Central memory CD8-positive, alpha-beta T cell (primary cell): ENCODE data around the gene RABGAP1.
A peak's percentile ranks its signal among the peaks of the same experiment; 100 is the strongest.
"Not testable (repeated sequence)": the region's sequence is repeated elsewhere in the genome, so short reads cannot be mapped to it uniquely, and the experiment has no call there.

Experiments
- ATAC-seq: fragments of 150-1000 bp; cut with Tn5 transposase; replicated peaks from 2 replicates; pipeline ENCODE4 v1.10.0; 2022; ENCODE audit warnings: mild to moderate bottlenecking, moderate FRiP score, moderate number of reproducible peaks; ENCODE audit not compliant: poor library complexity, severe bottlenecking; ENCODE audit errors: extremely low read depth
- DNase-seq, 2 donors: peaks; one replicate each; pipeline ENCODE4 v3.0.0; 2021; ENCODE audit warnings: low spot score in 2 of 2
- H3K27ac Mint-ChIP-seq: one replicate; pipeline ENCODE4 v1.8.0; 2022; ENCODE audit warnings: low read depth, mild to moderate bottlenecking, moderate library complexity, mixed read lengths
- H3K27me3 Mint-ChIP-seq: one replicate; pipeline ENCODE4 v1.8.0; 2022; ENCODE audit warnings: mixed read lengths
- H3K36me3 Mint-ChIP-seq: one replicate; pipeline ENCODE4 v1.8.0; 2022; ENCODE audit warnings: mild to moderate bottlenecking, moderate library complexity, mixed read lengths; ENCODE audit not compliant: insufficient read depth
- H3K4me1 Mint-ChIP-seq: one replicate; pipeline ENCODE4 v1.8.0; 2022; ENCODE audit warnings: mixed read lengths
- H3K4me3 Mint-ChIP-seq: one replicate; pipeline ENCODE4 v1.8.0; 2022; ENCODE audit warnings: mild to moderate bottlenecking, moderate library complexity, mixed read lengths
- H3K9me3 Mint-ChIP-seq: one replicate; pipeline ENCODE4 v1.8.0; 2022; ENCODE audit warnings: mixed read lengths

Gene RABGAP1

DNA sequence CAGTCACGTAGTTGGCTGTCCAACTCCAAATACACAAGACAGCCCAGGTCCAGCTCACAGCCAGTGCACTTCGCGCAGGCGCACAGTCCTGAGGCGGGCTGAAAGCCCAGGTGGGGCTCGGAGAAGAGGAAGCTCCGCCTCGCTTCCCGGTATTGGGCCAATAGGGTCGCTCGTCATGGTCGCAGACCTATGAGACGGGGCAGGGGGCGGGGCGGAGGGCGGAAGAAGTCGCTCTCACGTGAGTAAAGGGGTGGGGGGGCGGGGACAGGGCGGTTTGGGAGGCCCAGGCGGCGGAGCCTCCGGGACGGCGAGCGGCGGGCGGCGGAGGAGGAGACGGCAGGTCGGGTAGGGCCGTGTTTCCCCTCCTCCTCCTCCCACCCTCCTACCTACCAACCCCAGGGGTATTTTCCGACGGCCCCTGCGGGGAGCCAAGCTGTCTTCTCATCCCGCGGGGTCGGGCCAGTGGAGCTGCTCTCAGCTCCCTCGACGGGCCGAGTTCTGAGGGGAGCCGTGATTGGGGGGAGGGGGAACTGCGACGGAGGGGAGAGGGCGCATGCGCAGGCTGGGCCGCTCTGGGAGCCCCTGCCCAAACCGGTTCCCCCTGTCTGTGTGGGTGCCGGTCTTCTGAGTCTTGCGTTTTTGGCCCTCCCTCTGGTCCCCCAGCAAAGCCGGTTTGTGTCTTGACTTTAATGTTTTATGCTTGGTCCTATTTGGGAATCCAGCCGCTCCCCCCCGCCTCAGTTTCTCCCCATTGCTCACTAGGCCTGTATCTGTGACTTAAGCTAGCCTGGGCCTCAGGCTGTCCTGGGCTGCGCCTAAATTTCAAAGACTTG, at the start of gene RABGAP1:
TSS of gene RABGAP1 (plus strand) at position 272 of the 833 bp plus-strand sequence. CDS start 16,040 bp downstream, outside the sequence.
- Mint-ChIP-seq H3K27ac (peak within 1 kb of the TSS; percentile 93), H3K36me3 (peaks cover 9% of the 10 kb centered on the region), H3K4me1 (peaks cover 32% of the 10 kb centered on the region), H3K9me3 (no peaks in the 10 kb centered on the region), H3K4me3 (peak within 1 kb of the TSS; percentile 95), H3K27me3 (no peaks in the 10 kb centered on the region)
- ATAC-seq: peak; percentile 99
- DNase-seq: peak; percentile 91 to 93

DNA sequence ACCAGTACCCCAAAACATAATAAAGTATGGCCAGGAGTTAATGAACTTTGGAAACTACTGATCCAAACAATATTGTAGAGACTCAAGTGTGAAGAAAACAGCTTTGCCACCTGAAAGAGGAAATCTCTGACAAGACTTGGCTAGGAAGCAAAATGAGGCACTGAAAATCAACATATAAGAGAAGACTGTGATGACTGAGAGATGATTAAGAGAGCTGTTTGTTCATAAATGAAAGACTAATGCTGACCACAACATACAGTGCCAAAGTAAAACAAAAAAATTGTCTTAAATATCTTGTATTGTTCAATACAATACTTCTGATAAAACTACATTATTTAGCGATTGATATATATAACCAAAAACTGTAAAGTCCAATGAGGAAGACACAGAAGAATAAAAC, 42.9 kb upstream of the RABGAP1 start:
- ATAC-seq: no peak

DNA sequence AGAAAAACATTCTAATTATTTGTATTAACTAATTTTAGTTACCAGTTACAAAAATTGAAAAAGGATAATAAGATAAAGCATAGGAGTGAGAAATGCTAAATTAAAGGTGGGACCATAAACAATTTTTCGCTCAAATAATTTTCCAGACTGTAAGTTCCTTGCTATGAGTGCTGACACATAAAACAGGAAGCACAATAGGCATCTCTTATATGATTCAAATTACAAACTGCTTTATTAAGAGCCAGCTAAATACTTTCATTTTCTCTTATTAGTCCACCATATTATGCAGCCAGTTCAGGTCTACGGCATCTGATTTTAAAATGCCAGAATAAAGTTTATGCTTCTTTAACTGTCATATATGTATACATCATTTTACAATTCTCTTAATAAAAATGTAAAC, 40.0 kb upstream of the RABGAP1 start:
- H3K4me1 Mint-ChIP-seq: peaks cover 34% of the 10 kb centered on the region
- DNase-seq: no peak
- ATAC-seq: peak; percentile 34
- H3K27me3 Mint-ChIP-seq: no peaks in the 10 kb centered on the region
- peak overlapping the region; percentile 85 for H3K27ac Mint-ChIP-seq
- peak overlapping the region; percentile 66 for H3K4me3 Mint-ChIP-seq
- H3K9me3 Mint-ChIP-seq: no peaks in the 10 kb centered on the region
- H3K36me3 Mint-ChIP-seq: peaks cover 25% of the 10 kb centered on the region

More for the DNA sequence above, 42.9 kb upstream of the RABGAP1 start:
- H3K9me3 Mint-ChIP-seq: no peaks in the 10 kb centered on the region
- peaks cover 31% of the 10 kb centered on the region for H3K4me1 Mint-ChIP-seq
- peak overlapping the region; percentile 85 for H3K27ac Mint-ChIP-seq
- peaks cover 33% of the 10 kb centered on the region for H3K36me3 Mint-ChIP-seq
- no peaks in the 10 kb centered on the region for H3K27me3 Mint-ChIP-seq
- no peak overlapping the region for H3K4me3 Mint-ChIP-seq
- no peak for DNase-seq

GRCh38 chr9:122904466-122904822, 36.4 kb upstream of the RABGAP1 start:
- no peak for ATAC-seq
- Mint-ChIP-seq H3K36me3 (peaks cover 10% of the 10 kb centered on the region), H3K4me3 (peak overlapping the region; percentile 91)

GRCh38 chr9:122904823-122905710, 35.8 kb upstream of the RABGAP1 start, which contains the start of gene RC3H2:
RC3H2 (minus strand) TSS chr9:122905359; CDS start chr9:122897509, 7,850 bp downstream.
- ATAC-seq (peak; percentile 81), DNase-seq (peak; percentile 92 to 97)
- Mint-ChIP-seq H3K36me3 (peaks cover 14% of the 10 kb centered on the region), H3K27ac (peak within 1 kb of the TSS; percentile 91), H3K4me1 (peaks cover 17% of the 10 kb centered on the region), H3K4me3 (peak within 1 kb of the TSS; percentile 91), H3K27me3 (no peaks in the 10 kb centered on the region), H3K9me3 (no peaks in the 10 kb centered on the region)

More at GRCh38 chr9:122904466-122904822, 36.4 kb upstream of the RABGAP1 start:
- Mint-ChIP-seq H3K9me3 (no peaks in the 10 kb centered on the region), H3K27ac (peak overlapping the region; percentile 91), H3K4me1 (peaks cover 21% of the 10 kb centered on the region), H3K27me3 (no peaks in the 10 kb centered on the region)
- DNase-seq: peak in 1 of 2 donors; percentile 16

DNA sequence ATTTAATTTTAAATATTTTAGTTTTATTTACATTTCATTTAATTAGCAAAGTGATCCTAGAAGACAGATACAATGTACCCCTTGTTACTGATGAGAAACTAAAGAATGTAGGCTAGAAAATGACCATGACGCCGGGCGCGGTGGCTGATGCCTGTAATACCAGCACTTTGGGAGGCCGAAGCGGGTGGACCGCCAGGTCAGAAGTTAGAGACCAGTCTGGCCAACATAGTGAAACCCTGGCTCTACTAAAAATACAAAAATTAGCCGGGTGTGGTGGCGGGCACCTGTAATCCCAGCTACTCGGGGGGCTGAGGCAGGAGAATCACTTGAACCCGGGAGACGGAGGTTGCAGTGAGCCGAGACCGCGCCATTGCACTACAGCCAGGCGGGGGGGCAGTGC, 34.7 kb upstream of the RABGAP1 start:
- H3K9me3 Mint-ChIP-seq, H3K27ac Mint-ChIP-seq, H3K4me3 Mint-ChIP-seq: not testable (repeated sequence)

GRCh38 chr9:122912671-122912963, 28.2 kb upstream of the RABGAP1 start:
- Mint-ChIP-seq H3K4me1 (peaks cover 23% of the 10 kb centered on the region), H3K9me3 (no peaks in the 10 kb centered on the region), H3K27ac (peak overlapping the region; percentile 98), H3K36me3 (peaks cover 37% of the 10 kb centered on the region), H3K4me3 (peak overlapping the region; percentile 96), H3K27me3 (no peaks in the 10 kb centered on the region)
- DNase-seq: no peak
- ATAC-seq: no peak

More for the DNA sequence above, 34.7 kb upstream of the RABGAP1 start:
- peaks cover 18% of the 10 kb centered on the region for H3K4me1 Mint-ChIP-seq
- not testable (repeated sequence) for ATAC-seq, DNase-seq, H3K27me3 Mint-ChIP-seq
- H3K36me3 Mint-ChIP-seq: peaks cover 16% of the 10 kb centered on the region

DNA sequence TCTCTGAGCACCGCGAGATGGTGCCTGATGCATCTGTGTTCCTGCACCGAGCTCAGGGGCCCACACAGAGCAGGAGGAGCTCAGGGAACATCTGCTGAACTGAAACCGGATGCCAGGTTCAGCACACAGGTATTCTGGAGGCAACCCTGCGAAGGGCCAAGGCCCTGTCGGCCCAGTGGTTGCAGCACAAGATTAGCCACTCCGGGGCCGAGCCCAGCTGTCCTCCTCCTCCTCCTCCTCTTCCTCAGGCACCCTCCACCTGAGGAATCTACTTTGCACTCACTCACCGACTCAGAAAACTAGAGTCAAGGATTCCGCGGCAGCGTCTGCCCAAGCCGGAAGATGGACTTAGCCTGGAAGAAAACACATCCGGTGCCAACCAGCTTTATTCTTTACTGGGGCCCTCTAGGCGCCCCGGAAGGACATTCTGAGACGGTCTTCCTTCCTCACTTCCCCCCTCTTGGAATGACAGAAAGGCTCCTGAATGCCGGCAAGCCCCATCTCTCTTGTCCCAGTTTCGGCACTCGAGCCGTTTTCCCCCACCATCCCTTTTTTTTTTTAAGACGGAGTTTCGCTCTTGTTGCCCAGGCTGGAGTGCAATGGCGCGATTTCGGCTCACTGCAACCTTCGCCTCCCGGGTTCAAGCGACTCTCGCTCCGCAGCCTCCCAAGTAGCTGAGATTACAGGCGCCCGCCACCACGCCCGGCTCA, 27.7 kb upstream of the RABGAP1 start, which contains the start of gene ZBTB6:
TSS of gene ZBTB6 (minus strand) at position 360 of the 710 bp plus-strand sequence. CDS start 1,251 bp downstream, outside the sequence.
- H3K27ac Mint-ChIP-seq: peak within 1 kb of the TSS; percentile 98

DNA sequence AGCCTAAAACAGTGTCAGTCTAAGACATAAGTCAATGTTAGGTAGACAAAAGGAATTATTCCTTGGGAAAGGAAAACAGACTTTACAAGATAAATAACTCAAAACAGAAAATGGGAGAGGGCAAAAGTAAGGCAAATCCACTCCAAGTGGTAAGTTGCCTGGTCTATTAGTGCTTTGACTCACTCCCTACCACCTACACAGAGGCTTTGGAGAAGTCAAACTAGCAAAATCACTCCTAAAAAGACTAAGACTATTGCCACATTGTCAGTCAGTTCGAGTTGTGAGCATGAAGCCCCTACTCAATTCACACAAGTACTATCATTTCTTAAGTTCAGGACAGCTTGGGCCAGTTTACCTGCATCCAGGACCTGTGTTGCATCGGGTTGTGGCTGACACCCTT, 22.5 kb upstream of the RABGAP1 start:
- Mint-ChIP-seq H3K27me3 (no peaks in the 10 kb centered on the region), H3K36me3 (peaks cover 17% of the 10 kb centered on the region), H3K4me3 (no peak overlapping the region), H3K4me1 (peaks cover under 1% of the 10 kb centered on the region), H3K9me3 (no peaks in the 10 kb centered on the region), H3K27ac (no peak overlapping the region)
- ATAC-seq (no peak), DNase-seq (no peak)

More for the DNA sequence above, 27.7 kb upstream of the RABGAP1 start, which contains the start of gene ZBTB6:
- ATAC-seq (peak; percentile 97), DNase-seq (peak; percentile 54 to 67)
- Mint-ChIP-seq H3K4me3 (peak within 1 kb of the TSS; percentile 96), H3K36me3 (peaks cover 37% of the 10 kb centered on the region), H3K9me3 (no peaks in the 10 kb centered on the region), H3K27me3 (no peaks in the 10 kb centered on the region), H3K4me1 (peaks cover 23% of the 10 kb centered on the region)

GRCh38 chr9:122922713-122923112, 18.1 kb upstream of the RABGAP1 start:
- Mint-ChIP-seq H3K36me3 (peaks cover 7% of the 10 kb centered on the region), H3K9me3 (no peaks in the 10 kb centered on the region), H3K4me1 (peaks cover 6% of the 10 kb centered on the region), H3K27me3 (no peaks in the 10 kb centered on the region), H3K27ac (no peak overlapping the region), H3K4me3 (no peak overlapping the region)
- ATAC-seq (no peak), DNase-seq (no peak)

GRCh38 chr9:122923947-122924346, 16.9 kb upstream of the RABGAP1 start:
- no peak for ATAC-seq

GRCh38 chr9:122929796-122930354, 10.9 kb upstream of the RABGAP1 start:
- DNase-seq: no peak
- H3K27me3 Mint-ChIP-seq: no peaks in the 10 kb centered on the region
- H3K4me3 Mint-ChIP-seq: no peak overlapping the region
- H3K9me3 Mint-ChIP-seq: no peaks in the 10 kb centered on the region
- peaks cover 12% of the 10 kb centered on the region for H3K36me3 Mint-ChIP-seq
- ATAC-seq: no peak
- peaks cover 13% of the 10 kb centered on the region for H3K4me1 Mint-ChIP-seq
- no peak overlapping the region for H3K27ac Mint-ChIP-seq

More at GRCh38 chr9:122923947-122924346, 16.9 kb upstream of the RABGAP1 start:
- no peak overlapping the region for H3K27ac Mint-ChIP-seq
- H3K36me3 Mint-ChIP-seq: peaks cover 7% of the 10 kb centered on the region
- no peak overlapping the region for H3K4me3 Mint-ChIP-seq
- H3K9me3 Mint-ChIP-seq: no peaks in the 10 kb centered on the region
- no peak for DNase-seq
- H3K27me3 Mint-ChIP-seq: no peaks in the 10 kb centered on the region
- H3K4me1 Mint-ChIP-seq: peaks cover 6% of the 10 kb centered on the region
